Tibial artery (tissue), 4 donors: ENCODE results near the gene TEX29.

Experiments used
- DNase-seq, 2 donors: peaks; one replicate each; pipeline ENCODE4 v3.0.0-alpha.2; 2019
- H3K27ac ChIP-seq, 2 donors: fragments of 200-600 bp; sonication (generic) in 1 of 2; 1 replicate in 1 of 2; 2 replicates in 1 of 2; pipeline ENCODE4 v1.5.1; 2018 to 2019; ENCODE audit warnings: mild to moderate bottlenecking in 1 of 2
- H3K27me3 ChIP-seq, 2 donors: fragments of 200-600 bp; sonication (generic) in 1 of 2; one replicate each; pipeline versions ENCODE4 v1.5.1 to v1.6.0; 2016 to 2019
- H3K36me3 ChIP-seq, 3 donors: fragments of 200-600 bp; sonication (generic) in 2 of 3; one replicate each; pipeline ENCODE4 v1.5.1; 2016 to 2019; ENCODE audit warnings: mild to moderate bottlenecking in 2 of 3
- H3K4me1 ChIP-seq, 4 donors: fragments of 200-600 bp; sonication (generic) in 2 of 4; 1 replicate in 3 of 4; 2 replicates in 1 of 4; pipeline ENCODE4 v1.5.1; 2016 to 2019
- H3K4me3 ChIP-seq, 2 donors: fragments of 200-600 bp; sonication (generic) in 1 of 2; 1 replicate in 1 of 2; 2 replicates in 1 of 2; pipeline ENCODE4 v1.5.1; 2018 to 2019; ENCODE audit warnings: mild to moderate bottlenecking in 2 of 2
- H3K9me3 ChIP-seq, 3 donors: fragments of 200-600 bp; sonication (generic) in 1 of 3; one replicate each; pipeline ENCODE4 v1.5.1; 2016 to 2019
- CTCF ChIP-seq, 2 experiments: fragments of 200-600 bp in 1 of 2; fragments of 450-650 bp in 1 of 2; IDR thresholded peaks; one replicate each; pipeline ENCODE4 v1.5.1; 2017 to 2019; ENCODE audit warnings: antibody characterized with exemption in 2 of 2, mild to moderate bottlenecking in 1 of 2, moderate library complexity in 1 of 2
- intact Hi-C: fragments of 100-400 bp; cut with DNase I; formaldehyde crosslinking; loops from one replicate; pipeline ENCODE4 v1.15.0; 2023; ENCODE audit warnings: low total_unique reads

The TEX29 gene

DNA sequence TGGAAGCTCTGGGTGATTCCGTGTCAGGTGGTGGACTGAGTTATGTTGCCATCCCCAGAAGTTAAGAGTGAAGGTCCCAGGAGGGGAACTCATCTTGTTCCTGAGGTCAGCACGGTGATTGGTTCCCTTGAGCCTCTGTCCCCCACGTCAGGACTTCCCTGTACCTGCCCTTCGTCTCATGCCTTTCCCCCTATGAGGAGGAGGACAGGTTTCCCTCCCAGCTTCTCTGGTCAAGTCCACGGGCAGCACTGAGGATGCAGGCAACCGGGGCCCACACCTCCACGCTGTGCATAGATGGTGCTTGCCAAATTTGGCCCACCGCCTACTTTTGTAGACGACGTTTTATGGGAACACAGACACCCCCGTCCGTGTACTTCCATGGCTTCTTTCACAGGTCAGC is 42.7 kb downstream of the TEX29 start:
- no peak for TF ChIP-seq CTCF (IDR thresholded peaks at IDR 0.05)
- Histone ChIP-seq H3K4me1 (no peaks in the 10 kb centered on the region), H3K27me3 (peaks cover 0 to 45% of the 10 kb centered on the region in 2 donors), H3K4me3 (no peak overlapping the region), H3K36me3 (no peaks in the 10 kb centered on the region), H3K27ac (no peak overlapping the region), H3K9me3 (no peaks in the 10 kb centered on the region)
- intact Hi-C loops = no loop called here
- DNase-seq = no peak

DNA sequence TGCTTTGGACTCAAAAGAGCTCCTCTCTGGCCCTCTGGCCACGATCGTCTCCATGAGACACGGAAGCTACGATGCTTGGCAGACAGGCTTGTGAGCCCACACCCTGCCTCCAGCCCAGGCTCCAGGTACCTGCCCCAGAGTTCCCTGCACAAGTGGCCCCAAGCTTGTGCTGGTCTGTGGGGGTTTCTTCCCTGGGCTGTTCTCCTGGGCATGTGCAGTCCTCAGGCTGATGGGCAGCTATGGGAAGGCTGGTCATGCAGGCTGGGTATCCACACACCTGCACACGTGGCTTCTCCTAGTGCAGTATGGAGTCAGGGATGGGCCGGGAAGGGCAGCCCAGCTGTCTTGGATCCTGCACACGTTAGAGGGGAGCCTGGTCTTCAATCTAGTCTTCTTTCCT is 43.1 kb downstream of the TEX29 start:
- intact Hi-C loops = no loop called here
- no peaks in the 10 kb centered on the region for H3K36me3 ChIP-seq
- peaks cover 0 to 45% of the 10 kb centered on the region in 2 donors for H3K27me3 ChIP-seq
- H3K4me3 ChIP-seq = no peak overlapping the region
- no peak for DNase-seq
- H3K9me3 ChIP-seq = no peaks in the 10 kb centered on the region
- no peak overlapping the region for H3K27ac ChIP-seq
- no peaks in the 10 kb centered on the region for H3K4me1 ChIP-seq
- TF ChIP-seq CTCF (IDR thresholded peaks at IDR 0.05) = no peak

DNA sequence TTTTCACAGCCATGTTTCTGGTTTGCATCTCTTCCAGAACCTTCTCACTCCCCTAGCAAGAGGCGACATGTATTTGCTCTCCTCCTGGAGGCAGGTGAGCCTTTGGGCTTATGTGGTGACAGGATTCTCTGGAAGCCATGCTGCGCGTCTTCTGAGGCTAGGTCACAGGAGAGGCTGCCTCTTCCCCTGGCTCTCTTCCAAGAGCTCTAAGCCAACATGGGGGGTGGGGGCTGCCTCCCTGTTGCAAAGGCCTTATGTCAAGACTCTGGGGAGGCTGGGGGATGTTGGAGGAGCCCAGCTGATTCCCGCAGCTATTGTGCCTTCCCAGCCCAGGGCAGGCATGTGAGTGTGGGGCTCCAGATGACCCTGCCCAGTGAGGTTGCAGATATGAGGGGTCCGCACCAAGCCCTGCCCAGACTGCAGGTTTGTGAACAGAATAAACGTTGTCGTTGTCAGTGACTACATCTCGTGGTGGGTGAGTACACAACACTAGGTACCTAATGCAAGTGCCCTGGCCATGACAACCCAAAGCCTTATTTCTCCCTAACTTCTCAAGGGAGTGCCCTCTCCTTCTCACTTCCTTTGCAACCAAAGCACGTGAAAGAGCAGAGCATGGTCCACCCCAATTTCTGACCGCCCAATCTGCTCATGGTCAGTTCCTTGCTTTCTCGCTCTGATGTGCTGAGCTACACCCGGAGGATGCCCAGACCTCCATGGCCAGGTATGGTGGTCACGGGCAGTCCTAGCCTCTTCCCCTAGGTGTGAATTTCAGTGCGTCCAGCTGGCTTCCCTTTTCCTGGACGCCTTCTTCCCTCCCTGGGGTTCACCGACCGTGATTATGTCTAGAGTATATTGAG is 44.9 kb downstream of the TEX29 start:
- Histone ChIP-seq H3K4me3 (no peak overlapping the region), H3K36me3 (no peaks in the 10 kb centered on the region), H3K9me3 (no peaks in the 10 kb centered on the region), H3K27me3 (peaks cover 0 to 40% of the 10 kb centered on the region in 2 donors), H3K4me1 (no peaks in the 10 kb centered on the region), H3K27ac (no peak overlapping the region)
- DNase-seq = no peak
- intact Hi-C loops = no loop called here
- TF ChIP-seq CTCF (IDR thresholded peaks at IDR 0.05) = no peak

DNA sequence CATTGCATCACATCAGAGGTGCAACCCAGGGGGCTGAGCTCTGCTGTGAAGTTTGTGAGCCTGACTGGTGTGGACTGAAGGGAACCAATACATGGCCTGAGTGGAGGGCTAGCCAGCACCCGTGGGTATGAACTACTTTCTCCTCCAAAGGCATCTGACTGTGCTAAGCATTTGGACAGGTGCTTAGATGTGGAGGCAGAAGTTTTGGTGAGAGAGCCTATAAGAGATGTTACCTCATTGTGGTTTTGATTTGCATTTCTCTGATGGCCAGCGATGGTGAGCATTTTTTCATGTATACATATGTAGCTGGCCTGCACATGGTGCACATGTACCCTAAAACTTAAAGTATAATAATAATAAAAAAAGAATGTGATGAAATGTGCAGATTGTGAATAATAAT is 46.9 kb downstream of the TEX29 start:
- Histone ChIP-seq H3K27me3 (peaks cover 0 to 27% of the 10 kb centered on the region in 2 donors), H3K36me3 (no peaks in the 10 kb centered on the region), H3K27ac (no peak overlapping the region), H3K4me1 (no peaks in the 10 kb centered on the region), H3K9me3 (no peaks in the 10 kb centered on the region), H3K4me3 (no peak overlapping the region)
- no peak for TF ChIP-seq CTCF (IDR thresholded peaks at IDR 0.05)
- no peak for DNase-seq
- intact Hi-C loops = no loop called here

- H3K4me3 ChIP-seq = no peak overlapping the region
- intact Hi-C loops = no loop called here
- H3K36me3 ChIP-seq = no peaks in the 10 kb centered on the region
- H3K4me1 ChIP-seq = no peaks in the 10 kb centered on the region
- H3K9me3 ChIP-seq = no peaks in the 10 kb centered on the region
- DNase-seq = no peak
- peaks cover 0 to 21% of the 10 kb centered on the region in 2 donors for H3K27me3 ChIP-seq
- no peak overlapping the region for H3K27ac ChIP-seq
- TF ChIP-seq CTCF (IDR thresholded peaks at IDR 0.05) = no peak
Measured at GRCh38 chr13:111368091-111368490, 47.6 kb downstream of the TEX29 start.
